GM12878 (cell line): ENCODE measurements around the gene PRRG3. TPM values are rescaled to one million over a fixed set of nuclear protein-coding genes. Genes with fewer than 3 reads are reported as not detected.

Experiments
- ATAC-seq: fragments of 200-7000 bp; cut with Tn5 transposase; 3 replicates; pipeline ENCODE4 v1.9.1; 2020; ENCODE audit warnings: mild to moderate bottlenecking, moderate library complexity
- BruUV-seq: library from RNA; stranded (reverse); fragments of 400-500 nt; replicated peaks from 2 replicates; lab custom pipeline; 2021; lab: Mats Ljungman, UMichigan
- CTCF ChIA-PET: fragments of 300-600 bp; sonication (Branson Sonifier 250); formaldehyde crosslinking; extraction: SDS; loops from one replicate; lab custom pipeline; 2021; ENCODE audit warnings: inconsistent platforms; lab: Yijun Ruan, JAX
- POLR2A ChIA-PET: fragments of 350-600 bp; formaldehyde crosslinking; extraction: SDS; loops from one replicate; lab custom pipeline; 2021; ENCODE audit warnings: inconsistent platforms; lab: Charles Lee
- RAD21 ChIA-PET: fragments of 300-600 bp; sonication (Branson Sonifier 250); formaldehyde crosslinking; loops from one replicate; lab custom pipeline; 2023; ENCODE audit warnings: antibody characterized with exemption; ENCODE audit not compliant: unreplicated experiment; lab: Charles Lee
- SMC1A ChIA-PET: fragments of 300-600 bp; sonication (Branson Sonifier 250); formaldehyde crosslinking; loops from one replicate; lab custom pipeline; 2023; ENCODE audit not compliant: unreplicated experiment, uncharacterized antibody; lab: Charles Lee
- DNase-seq: peaks from one replicate; pipeline ENCODE4 v3.0.0-alpha.2; 2011; ENCODE audit warnings: low read depth, low spot score
- FAIRE-seq: peaks from 3 replicates; lab custom pipeline; 2011; peaks lifted over from hg19 to GRCh38; lab: Jason Lieb, UNC
- H2AFZ ChIP-seq: 2 replicates; pipeline ENCODE4 v1.6.0; 2011; ENCODE audit warnings: low read depth, low read length, control low read depth; ENCODE audit not compliant: control insufficient read depth
- H3K27ac ChIP-seq: 2 replicates; pipeline ENCODE4 v1.5.1; 2011; ENCODE audit warnings: control low read depth; ENCODE audit not compliant: control insufficient read depth, insufficient read depth
- H3K27me3 ChIP-seq, 2 experiments: replicated peaks in 1 of 2; 2 replicates each; pipeline versions ENCODE4 v1.6.0 to v1.6.1; 2011; ENCODE audit warnings: low read length in 1 of 2; ENCODE audit not compliant: control insufficient read depth in 2 of 2, insufficient read depth in 2 of 2
- H3K36me3 ChIP-seq, 2 experiments: 2 replicates each; pipeline ENCODE4 v1.5.1; 2011; ENCODE audit warnings: low read length in 1 of 2; ENCODE audit not compliant: control insufficient read depth in 2 of 2, insufficient read depth in 2 of 2
- H3K4me1 ChIP-seq: 2 replicates; pipeline ENCODE4 v1.6.1; 2011; ENCODE audit warnings: mild to moderate bottlenecking, low read length, moderate library complexity, mixed read lengths; ENCODE audit not compliant: control insufficient read depth, insufficient read depth
- H3K4me2 ChIP-seq: 2 replicates; pipeline ENCODE4 v1.6.0; 2011; ENCODE audit warnings: control low read depth; ENCODE audit not compliant: control insufficient read depth, insufficient read depth
- H3K4me3 ChIP-seq: fragments of 200-600 bp; sonication (generic); 2 replicates; pipeline ENCODE4 v1.5.1; 2016
- H3K79me2 ChIP-seq: 2 replicates; pipeline ENCODE4 v1.6.0; 2011; ENCODE audit warnings: low read length; ENCODE audit not compliant: control insufficient read depth, insufficient read depth
- H3K9ac ChIP-seq: 2 replicates; pipeline ENCODE4 v1.8.0; 2011; ENCODE audit warnings: low read length, control low read depth, mixed read lengths; ENCODE audit not compliant: control insufficient read depth, insufficient read depth
- H3K9me3 ChIP-seq: replicated peaks from 3 replicates; pipeline ENCODE4 v1.5.1; 2011; ENCODE audit warnings: mild to moderate bottlenecking, low read length; ENCODE audit not compliant: control insufficient read depth, insufficient read depth
- H4K20me1 ChIP-seq: 2 replicates; pipeline ENCODE4 v1.6.0; 2011; ENCODE audit not compliant: control insufficient read depth, insufficient read depth
- ATF2 ChIP-seq: IDR thresholded peaks from 2 replicates; pipeline ENCODE4 v1.6.1; 2012; ENCODE audit warnings: low read length, inconsistent platforms
- BMI1 ChIP-seq: fragments of 450-650 bp; IDR thresholded peaks from 2 replicates; pipeline ENCODE4 v1.6.1; 2016; ENCODE audit warnings: mild to moderate bottlenecking, moderate library complexity, borderline replicate concordance
- GABPA ChIP-seq: IDR thresholded peaks from 2 replicates; pipeline ENCODE4 v1.6.1; 2014; ENCODE audit warnings: antibody characterized with exemption, low read depth, mild to moderate bottlenecking, inconsistent platforms
- HCFC1 ChIP-seq: fragments of 150-350 bp; IDR thresholded peaks from 2 replicates; pipeline ENCODE4 v1.6.1; 2014; ENCODE audit warnings: low read length
- HDAC6 ChIP-seq: fragments of 200-600 bp; sonication (generic); IDR thresholded peaks from one replicate; pipeline ENCODE4 v1.8.0; 2017; ENCODE audit warnings: antibody characterized with exemption; ENCODE audit not compliant: unreplicated experiment
- MYB ChIP-seq: fragments of 150-350 bp; IDR thresholded peaks from 2 replicates; pipeline ENCODE4 v1.6.1; 2014; ENCODE audit warnings: mild to moderate bottlenecking, low read depth, low read length, borderline replicate concordance
- PBX3 ChIP-seq: IDR thresholded peaks from 2 replicates; pipeline ENCODE4 v1.6.1; 2011; ENCODE audit warnings: mild to moderate bottlenecking, low read depth, low read length, moderate library complexity; ENCODE audit not compliant: insufficient replicate concordance
- PRDM15 ChIP-seq: fragments of 450-650 bp; formaldehyde crosslinking; IDR thresholded peaks from 2 replicates; pipeline ENCODE4 v1.4.0; 2020; ENCODE audit warnings: mild to moderate bottlenecking, moderate library complexity
- RELB ChIP-seq: fragments of 450-650 bp; IDR thresholded peaks from 2 replicates; pipeline ENCODE4 v1.6.1; 2017; ENCODE audit warnings: low read depth, mild to moderate bottlenecking, moderate library complexity
- SIN3A ChIP-seq: IDR thresholded peaks from 2 replicates; pipeline ENCODE4 v1.6.1; 2012; ENCODE audit warnings: low read depth, low read length, improper control_type of control experiment
- SUZ12 ChIP-seq: fragments of 200-600 bp; sonication (generic); IDR thresholded peaks from one replicate; pipeline ENCODE4 v1.6.1; 2018; ENCODE audit warnings: antibody characterized with exemption, mild to moderate bottlenecking; ENCODE audit not compliant: unreplicated experiment
- USF1 ChIP-seq: IDR thresholded peaks from 2 replicates; pipeline ENCODE4 v1.6.1; 2011; ENCODE audit warnings: borderline replicate concordance, low read depth, mild to moderate bottlenecking, moderate library complexity, mixed read lengths, low read length; ENCODE audit not compliant: insufficient read depth; ENCODE audit errors: extremely low read length
- ZNF622 ChIP-seq: fragments of 450-650 bp; IDR thresholded peaks from 2 replicates; pipeline ENCODE4 v1.6.1; 2017; ENCODE audit warnings: mild to moderate bottlenecking, inconsistent platforms
- WGBS: methylation state at CpG from one replicate; pipeline ENCODE4 v1.1.6; 2016; ENCODE audit warnings: low lambda C conversion rate; ENCODE audit not compliant: insufficient replicate concordance, insufficient coverage; ENCODE audit errors: missing lambda C conversion rate; 5-methylcytosine and 5-hydroxymethylcytosine counted together
- in situ Hi-C: fragments of 300-500 bp; cut with MboI; formaldehyde crosslinking; loops from 9 replicates; pipeline ENCODE4 v1.14.3; 2018; ENCODE audit warnings: mixed read lengths
- intact Hi-C: fragments of 100-400 bp; cut with micrococcal nuclease; formaldehyde crosslinking; loops from one replicate; pipeline ENCODE4 v1.14.2; 2022; ENCODE audit not compliant: unreplicated experiment
- polyA plus RNA-seq, 11 experiments: library from polyadenylated mRNA; depleted of rRNA in 4 of 11; unstranded in 6 of 11; stranded (reverse) in 5 of 11; fragments of >200 nt; fragmentation: Nextera tagmentation in 4 of 11; fragmentation: Illumina TruSeq in 1 of 11; extraction: Ambion mirVana in 4 of 11; extraction: Trizol in 1 of 11; gene quantifications; 1 replicate in 1 of 11; 2 replicates in 10 of 11; pipeline versions ENCODE4 v1.2.1 to v1.2.3, GENCODE V29; 2011 to 2016; ENCODE audit warnings: inconsistent platforms in 2 of 11, missing spikeins in 2 of 11, low read depth in 1 of 11
- total RNA-seq, 4 experiments: library from RNA; depleted of rRNA in 3 of 4; stranded (reverse); fragments of >200 nt in 3 of 4; fragmentation: Illumina TruSeq in 1 of 4; extraction: Trizol in 1 of 4; gene quantifications; 2 replicates each; pipeline versions ENCODE4 v1.2.1 to v1.2.3, GENCODE V29; 2013 to 2021

Gene PRRG3
- total and polyA plus RNA-seq, 10 of the 15 experiments (the other 5 are each of a cell fraction or from before 2014, with no cell fraction given): under 0.01 TPM; not detected in 9

- no peak for TF ChIP-seq USF1
- TF ChIP-seq MYB: no peak
- TF ChIP-seq ZNF622: no peak
These were observed 48.6 kb downstream of the PRRG3 start (continued) for GRCh38 chrX:151743651-151744470.

GRCh38 chrX:151745651-151746050 is 50.4 kb downstream of the PRRG3 start:
- no TSS peak for BruUV-seq
- ChIA-PET RAD21 (no interaction called here), SMC1A (no interaction called here), CTCF (no interaction called here), POLR2A (no interaction called here)
- no peak overlapping the region for H3K9ac ChIP-seq
- DNase-seq (no peak), FAIRE-seq (no peak), ATAC-seq (no peak)
- H3K4me3 ChIP-seq: no peak overlapping the region
- H4K20me1 ChIP-seq: no peaks in the 10 kb centered on the region
- H3K36me3 ChIP-seq: no peaks in the 10 kb centered on the region
- H2AFZ ChIP-seq: no peak overlapping the region
- intact Hi-C loops: no loop called here
- no peak overlapping the region for H3K27ac ChIP-seq
- H3K4me1 ChIP-seq: no peaks in the 10 kb centered on the region
- no peaks in the 10 kb centered on the region for H3K9me3 ChIP-seq
- no peak overlapping the region for H3K4me2 ChIP-seq
- in situ Hi-C loops: no loop called here
- no peaks in the 10 kb centered on the region; a peak in 1 of 4 replicates for H3K27me3 ChIP-seq
- H3K79me2 ChIP-seq: no peaks in the 10 kb centered on the region
- 31% methylated on average over 6 of the region's 6 CpGs for WGBS
- TF ChIP-seq PBX3: no peak
- TF ChIP-seq GABPA: no peak
- no peak for TF ChIP-seq SIN3A
- TF ChIP-seq HCFC1: no peak
- no peak for TF ChIP-seq HDAC6
- no peak for TF ChIP-seq PRDM15 (CRISPR knock-in tag)
- TF ChIP-seq RELB: no peak
- no peak for TF ChIP-seq SUZ12
- TF ChIP-seq ATF2: no peak
- TF ChIP-seq BMI1: no peak
